H1 (cell line): ENCODE measurements around the gene NEURL1B. TPM values are rescaled to one million over a fixed set of nuclear protein-coding genes. Genes with fewer than 3 reads are reported as not detected.

Source experiments
- CBX5 ChIP-seq: fragments of 300-800, 300-1000 bp; sonication (generic); IDR thresholded peaks from 2 replicates; pipeline ENCODE4 v1.7.1; 2016; ENCODE audit warnings: antibody characterized with exemption, low read length, low read depth
- CHD7 ChIP-seq: fragments of 300-600 bp; sonication (generic); IDR thresholded peaks from 2 replicates; pipeline ENCODE4 v1.7.1; 2012; ENCODE audit warnings: low read length, moderate library complexity, mild to moderate bottlenecking, inconsistent platforms; ENCODE audit not compliant: insufficient replicate concordance
- CREB1 ChIP-seq: IDR thresholded peaks from 2 replicates; pipeline ENCODE4 v1.6.1; 2012; ENCODE audit warnings: inconsistent platforms
- E2F6 ChIP-seq: IDR thresholded peaks from 2 replicates; pipeline ENCODE4 v1.6.1; 2012; ENCODE audit warnings: inconsistent platforms
- KDM5A ChIP-seq: fragments of 200-600 bp; IDR thresholded peaks from 2 replicates; pipeline ENCODE4 v1.7.1; 2012; ENCODE audit warnings: mild to moderate bottlenecking, low read length, inconsistent platforms, mixed read lengths
- RAD21 ChIP-seq, 2 experiments: IDR thresholded peaks in 1 of 2; conservative IDR thresholded peaks in 1 of 2; 2 replicates each; pipeline ENCODE4 v1.6.1; 2011; ENCODE audit warnings: low read depth in 2 of 2, low read length in 2 of 2, improper control_type of control experiment in 1 of 2, inconsistent platforms in 1 of 2, mild to moderate bottlenecking in 1 of 2, moderate library complexity in 1 of 2
- SP1 ChIP-seq: IDR thresholded peaks from 2 replicates; pipeline ENCODE4 v1.6.1; 2011; ENCODE audit warnings: low read depth, low read length
- SP4 ChIP-seq: IDR thresholded peaks from 2 replicates; pipeline ENCODE4 v1.6.1; 2012; ENCODE audit warnings: low read length, inconsistent platforms
- TEAD4 ChIP-seq: IDR thresholded peaks from 2 replicates; pipeline ENCODE4 v1.6.1; 2012; ENCODE audit warnings: low read depth, low read length, inconsistent platforms, mixed read lengths
- polyA plus RNA-seq, 7 experiments: library from polyadenylated mRNA; depleted of rRNA in 3 of 7; stranded (reverse) in 5 of 7; unstranded in 2 of 7; fragments of >200 nt in 5 of 7; fragments of 200-250 nt in 2 of 7; gene quantifications; 1 replicate in 5 of 7; 2 replicates in 1 of 7; 4 replicates in 1 of 7; pipeline versions ENCODE4 v1.2.1 to v1.2.3, GENCODE V29; 2011 to 2013; ENCODE audit warnings: missing spikeins in 2 of 7, mixed read lengths in 2 of 7
- total RNA-seq: library from RNA; stranded (reverse); fragmentation: NEBNext Ultra II Directional; extraction: Animal tissue kit (Norgen Biotek cat#: 25700); gene quantifications from 2 replicates; pipeline ENCODE4 v1.2.1, GENCODE V29; 2021

NEURL1B gene
- total and polyA plus RNA-seq, 2 of the 8 experiments (the other 6 are each of a cell fraction or from before 2014, with no cell fraction given), result 3.3 to 6.1 TPM

DNA sequence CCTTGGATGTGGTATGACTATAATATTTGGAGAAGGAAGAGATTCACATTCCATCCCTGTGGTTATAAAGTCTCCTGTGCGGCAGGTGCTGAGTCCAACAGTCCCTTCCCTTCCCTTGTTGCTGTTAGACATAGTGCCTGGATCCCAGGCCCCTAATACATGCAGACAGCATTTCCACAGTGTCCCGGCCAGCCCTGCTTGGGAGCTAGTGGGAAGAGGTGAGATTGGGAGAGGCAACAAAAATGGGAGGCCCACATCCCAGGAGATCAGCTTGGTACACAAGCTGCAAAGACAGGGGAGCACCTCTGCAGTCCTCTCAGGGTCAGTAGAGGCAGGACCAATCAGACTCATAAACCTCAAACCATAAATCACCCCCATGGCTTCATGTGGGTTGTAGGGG lies 3.3 kb upstream of the NEURL1B start (continued):
- TF ChIP-seq CHD7, result no peak
- TF ChIP-seq E2F6, result no peak
- TF ChIP-seq CREB1, result no peak
- no peak for TF ChIP-seq SP1
- no peak for TF ChIP-seq TEAD4
- TF ChIP-seq CBX5, result no peak
- TF ChIP-seq RAD21 (IDR thresholded peaks at IDR 0.05 in 1 of 2, conservative IDR thresholded peaks at IDR 0.05 in 1 of 2; ENCODE audit: low read depth in 2 of 2, low read length in 2 of 2), result no peak
- TF ChIP-seq KDM5A, result no peak
- TF ChIP-seq SP4, result no peak
